Measurements from ENCODE around the gene HCN3. TPM values are rescaled to one million over a fixed set of nuclear protein-coding genes. Genes with fewer than 3 reads are reported as not detected.

HCN3 gene
- total and polyA plus RNA-seq, 2 donors (not counting 1 experiment from before 2014, with no cell fraction given): 6.2 to 9.2 TPM

- H3K79me2 ChIP-seq (ENCODE audit: control insufficient read depth, insufficient read depth, low read length): peaks cover 4% of the 10 kb centered on the region
- no peaks in the 10 kb centered on the region for H3K27me3 ChIP-seq (replicated peaks in 1 of 4; ENCODE audit: control extremely low read depth in 1 of 4, control insufficient read depth in 3 of 4, insufficient read depth in 4 of 4, low read length in 3 of 4)
- ChIA-PET POLR2A (interaction anchor here (0.6 to 1.6 kb wide), 2 partner anchors 49 to 63 kb away, joined by 3 to 6 read pairs; partner anchors contain the start of gene CLK2), CTCF (interaction anchor here (0.7 to 6.5 kb wide), 13 partner anchors 10 to 145 kb away, joined by 3 to 128 read pairs (median 5); partner anchors contain the start of genes CLK2, FDPS, MTX1 and PKLR)
- H3K4me3 Mint-ChIP-seq: peak overlapping the region; percentile 83
- intact Hi-C loops (cut with micrococcal nuclease): loop anchor here (2.0 to 10.0 kb wide), 3 partner anchors 241 to 1183 kb away; partner anchors contain the start of genes ASH1L and MEF2D
- peaks cover 0 to 3% of the 10 kb centered on the region in 2 experiments for H3K36me3 ChIP-seq (replicated peaks in 1 of 2; ENCODE audit: control extremely low read depth in 1 of 2, control insufficient read depth in 1 of 2, extremely low read depth in 1 of 2, insufficient read depth in 2 of 2, low read length in 1 of 2)
- no peak for ATAC-seq (ENCODE audit: low read depth)
- no peaks in the 10 kb centered on the region for H4K20me1 ChIP-seq (ENCODE audit: control insufficient read depth, insufficient read depth, low read length, poor library complexity, severe bottlenecking)
- 85% methylated on average over 25 of the region's 27 CpGs for WGBS (ENCODE audit: insufficient coverage)
- H2AFZ ChIP-seq (ENCODE audit: insufficient read depth, low read depth, low read length, poor library complexity, severe bottlenecking): no peak overlapping the region
- H3K4me1 ChIP-seq (ENCODE audit: control insufficient read depth in 2 of 2, insufficient read depth in 2 of 2, low read length in 2 of 2): peaks cover 17 to 35% of the 10 kb centered on the region in 2 donors
- TF ChIP-seq CTCF (IDR thresholded peaks at IDR 0.05): no peak
- TF ChIP-seq EZH2 (IDR thresholded peaks at IDR 0.05; ENCODE audit: borderline replicate concordance, insufficient read depth, low read depth, low read length, poor library complexity, severe bottlenecking): no peak
- peak overlapping the region in 2 of 5 experiments; percentile 84 to 97 for H3K4me3 ChIP-seq (ENCODE audit: control extremely low read depth in 1 of 5, extremely low read depth in 1 of 5, insufficient read depth in 1 of 5, low read depth in 2 of 5, low read length in 4 of 5)
- peak; percentile 28 for DNase-seq
- peak overlapping the region; percentile 99 for H3K4me2 ChIP-seq (replicated peaks; ENCODE audit: low read depth, low read length, poor library complexity, severe bottlenecking)
- H3K27ac Mint-ChIP-seq: peak overlapping the region; percentile 53
- peaks cover 36% of the 10 kb centered on the region for H3K4me1 Mint-ChIP-seq
- no peaks in the 10 kb centered on the region for H3K9me3 Mint-ChIP-seq (ENCODE audit: insufficient read depth)
- no peak overlapping the region for H3K27ac ChIP-seq (ENCODE audit: low read length in 2 of 2)
- peak overlapping the region; percentile 98 for H3K9ac ChIP-seq (ENCODE audit: low read length)
- H3K27me3 Mint-ChIP-seq: no peaks in the 10 kb centered on the region
- peaks cover 0 to 2% (median 0%) of the 10 kb centered on the region in 3 donors for H3K9me3 ChIP-seq (ENCODE audit: control extremely low read depth in 1 of 3, control insufficient read depth in 2 of 3, insufficient read depth in 1 of 3, low read length in 2 of 3)
Measured at GRCh38 chr1:155321639-155322503, 44.6 kb downstream of the HCN3 start.
